ENCODE data around the gene FAT1.

GRCh38 chr4:186617921-186618320 is 105.7 kb downstream of the FAT1 start:
- no peak for TF ChIP-seq FOXK2 (IDR thresholded peaks at IDR 0.05)
- no peak for TF ChIP-seq L3MBTL2 (conservative IDR thresholded peaks at IDR 0.05)
- TF ChIP-seq BHLHE40 (IDR thresholded peaks at IDR 0.05; ENCODE audit: borderline replicate concordance) = no peak
- TF ChIP-seq TARDBP (IDR thresholded peaks at IDR 0.05) = no peak
- no peak for TF ChIP-seq SUZ12 (IDR thresholded peaks at IDR 0.05)
- no peak for TF ChIP-seq SP1 (IDR thresholded peaks at IDR 0.05)
- no peak for TF ChIP-seq FOXA1 (IDR thresholded peaks at IDR 0.05)
- no peak for TF ChIP-seq PKNOX1 (IDR thresholded peaks at IDR 0.05)
- TF ChIP-seq CTBP1 (IDR thresholded peaks at IDR 0.05; ENCODE audit: borderline replicate concordance) = no peak
- TF ChIP-seq ARNT (IDR thresholded peaks at IDR 0.05) = no peak
- no peak for TF ChIP-seq FOXM1 (IDR thresholded peaks at IDR 0.05; ENCODE audit: borderline replicate concordance)
- no peak for TF ChIP-seq ELF4 (IDR thresholded peaks at IDR 0.05)
- no peak for TF ChIP-seq ZNF384 (IDR thresholded peaks at IDR 0.05)
